GM21786 (cell line): ENCODE data around the gene GPX8.

Experiments used
- ATAC-seq: cut with Tn5 transposase; IDR thresholded peaks from one replicate; pipeline ENCODE4 v1.9.1; 2021; ENCODE audit not compliant: unreplicated experiment

GPX8 gene, protein sequence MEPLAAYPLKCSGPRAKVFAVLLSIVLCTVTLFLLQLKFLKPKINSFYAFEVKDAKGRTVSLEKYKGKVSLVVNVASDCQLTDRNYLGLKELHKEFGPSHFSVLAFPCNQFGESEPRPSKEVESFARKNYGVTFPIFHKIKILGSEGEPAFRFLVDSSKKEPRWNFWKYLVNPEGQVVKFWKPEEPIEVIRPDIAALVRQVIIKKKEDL

GRCh38 chr5:55159763-55160492, at the start of gene GPX8:
TSS of gene GPX8 (plus strand) at chr5:55160171. CDS start at chr5:55160193, 22 bp downstream.
- ATAC-seq: no peak

DNA sequence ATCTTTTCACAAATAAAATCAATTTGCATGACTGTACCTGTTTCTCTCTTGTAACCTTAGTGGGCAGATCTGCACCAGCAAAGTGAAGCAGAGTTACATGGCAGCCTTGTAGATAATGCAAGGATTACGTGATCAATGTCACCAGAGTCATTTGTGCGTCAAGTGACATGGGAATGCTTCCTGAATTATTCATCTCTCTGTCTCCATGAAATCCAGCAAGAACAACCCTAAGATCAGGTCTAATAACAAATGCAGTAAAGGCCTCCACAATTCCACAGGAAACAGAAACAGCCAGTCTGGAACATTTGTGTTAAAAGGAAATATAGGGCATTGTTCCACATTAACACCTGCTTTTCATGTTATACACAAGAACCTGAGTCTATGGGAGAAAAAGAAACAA, 49.8 kb upstream of the GPX8 start:
- ATAC-seq: no peak

DNA sequence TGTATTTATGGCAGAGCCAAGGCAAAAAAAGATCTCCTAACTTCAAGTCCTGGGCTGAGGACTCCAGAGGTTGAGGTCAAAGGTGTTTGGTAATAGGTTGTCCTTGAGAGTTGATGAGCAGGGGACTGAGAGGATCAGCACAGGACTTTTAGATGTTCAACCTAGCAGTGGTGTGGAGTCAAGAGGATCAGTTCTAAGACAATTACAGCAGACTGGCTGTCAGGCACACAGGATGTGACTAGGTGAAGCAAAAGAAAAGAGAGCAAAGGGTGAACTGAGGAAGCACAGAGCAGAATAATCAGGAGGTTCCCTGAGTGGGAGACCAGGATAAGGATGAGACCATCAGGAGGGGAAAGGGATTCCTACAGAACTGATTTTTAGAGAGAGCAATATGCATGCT, 46.6 kb upstream of the GPX8 start:
- ATAC-seq: no peak

GRCh38 chr5:55114061-55114460, 45.9 kb upstream of the GPX8 start:
- no peak for ATAC-seq

DNA sequence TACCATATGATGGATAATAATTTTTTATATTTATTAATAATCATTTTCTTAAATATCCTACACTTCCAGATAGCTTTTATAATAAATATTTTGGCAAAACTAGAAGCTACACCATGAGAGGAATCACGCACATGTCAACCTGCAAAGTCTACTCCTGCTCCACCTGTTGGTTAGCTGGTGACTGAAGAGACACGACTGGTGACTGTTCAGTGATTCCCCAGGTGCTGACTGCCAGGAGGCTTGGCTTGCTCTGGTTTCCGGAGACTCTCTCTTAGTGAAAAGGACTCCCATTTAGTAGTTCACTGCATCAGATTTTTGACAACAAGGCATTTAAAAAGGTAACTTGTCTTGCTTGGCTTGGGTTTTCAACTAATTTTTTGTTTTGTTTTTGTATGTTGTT, 36.6 kb upstream of the GPX8 start:
- ATAC-seq: no peak

DNA sequence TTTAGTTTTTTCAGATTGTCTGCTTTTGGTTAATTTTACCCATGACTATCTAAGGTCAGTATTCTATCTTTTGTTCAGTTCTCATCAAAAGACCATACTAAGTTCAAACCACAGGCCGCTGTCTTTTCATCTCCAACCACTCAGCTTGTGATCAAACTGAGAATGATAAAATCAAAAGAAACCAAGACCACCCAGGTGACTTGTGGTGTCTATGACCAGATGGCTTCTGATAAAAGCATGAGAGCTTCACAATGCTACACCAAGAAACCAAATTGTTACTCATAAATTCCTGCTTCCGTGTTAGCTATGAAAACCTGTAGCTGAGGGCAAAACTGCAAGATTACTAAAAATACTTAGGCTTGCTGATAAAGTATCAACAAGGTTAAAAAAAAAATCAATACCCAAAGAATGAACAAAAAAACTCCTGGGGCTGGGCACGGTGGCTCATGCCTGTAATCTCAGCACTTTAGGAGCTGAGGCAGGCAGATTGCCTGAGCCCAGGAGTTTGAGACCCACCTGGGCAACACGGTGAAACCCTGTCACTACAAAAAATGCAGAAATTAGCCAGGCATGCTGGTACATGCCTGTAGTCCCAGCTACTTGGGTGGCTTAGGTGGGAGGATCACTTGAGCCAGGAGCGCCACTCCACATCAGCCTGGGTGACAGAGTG, 25.8 kb upstream of the GPX8 start:
- ATAC-seq: no peak

GRCh38 chr5:55136521-55136920, 23.4 kb upstream of the GPX8 start:
- ATAC-seq: no peak

DNA sequence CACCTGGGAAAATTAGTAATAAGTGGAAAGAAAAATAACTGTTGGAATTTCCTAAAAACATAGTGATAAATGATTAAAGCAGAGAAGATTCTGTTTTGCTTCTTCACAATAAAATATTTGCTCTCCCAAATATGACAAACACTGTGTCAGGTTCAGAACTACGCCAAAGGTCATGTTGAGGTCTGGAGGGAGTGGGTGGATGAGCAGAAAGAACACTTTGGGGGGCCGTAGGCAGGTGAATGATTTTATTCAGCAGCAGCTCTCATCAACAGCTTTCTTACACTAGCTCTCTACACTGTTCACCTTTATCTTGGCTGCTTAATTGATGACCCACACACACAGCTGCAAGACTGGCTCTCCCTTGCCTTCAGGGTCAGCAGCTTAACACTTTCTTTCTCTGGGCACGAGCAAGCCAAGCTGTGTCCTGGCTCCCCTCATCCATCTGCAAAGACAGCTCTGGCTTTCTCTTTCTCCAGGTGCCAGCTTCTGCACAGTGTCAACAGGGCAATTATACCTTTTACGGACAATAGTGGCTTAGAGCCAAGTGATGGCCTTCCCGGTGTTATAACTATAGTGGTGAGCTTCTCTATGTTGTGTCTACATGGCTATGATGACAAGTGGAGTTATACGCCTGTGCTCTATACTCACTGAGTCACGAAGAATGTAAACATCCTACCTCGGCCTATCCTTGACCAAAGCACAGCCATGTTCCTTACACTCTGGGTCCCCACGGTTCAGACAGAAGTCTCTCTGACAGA, 18.9 kb upstream of the GPX8 start:
- ATAC-seq: no peak

- no peak for ATAC-seq
Observed at GRCh38 chr5:55141945-55142690, 17.9 kb upstream of the GPX8 start.

DNA sequence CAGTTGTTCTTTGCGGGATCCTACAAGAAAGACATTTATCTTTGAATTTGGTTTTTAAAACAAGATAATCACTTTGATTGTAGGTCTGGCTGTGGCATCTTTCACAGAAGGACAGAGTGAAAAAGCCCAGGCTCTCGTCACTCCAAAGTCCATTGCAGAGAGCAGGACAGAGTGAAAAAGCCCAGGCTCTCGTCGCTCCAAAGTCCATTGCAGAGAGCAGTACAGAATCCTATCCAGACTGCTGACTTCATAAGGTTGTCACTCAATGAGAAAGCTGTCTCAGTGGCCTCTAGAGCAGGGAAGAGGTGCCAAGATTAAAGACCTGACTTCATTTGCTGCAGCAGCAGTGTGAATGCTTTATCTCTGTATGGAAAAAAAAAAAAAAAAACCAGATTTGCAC, 16.3 kb upstream of the GPX8 start:
- no peak for ATAC-seq

- ATAC-seq: no peak
Observed at GRCh38 chr5:55146080-55146479, 13.9 kb upstream of the GPX8 start.

DNA sequence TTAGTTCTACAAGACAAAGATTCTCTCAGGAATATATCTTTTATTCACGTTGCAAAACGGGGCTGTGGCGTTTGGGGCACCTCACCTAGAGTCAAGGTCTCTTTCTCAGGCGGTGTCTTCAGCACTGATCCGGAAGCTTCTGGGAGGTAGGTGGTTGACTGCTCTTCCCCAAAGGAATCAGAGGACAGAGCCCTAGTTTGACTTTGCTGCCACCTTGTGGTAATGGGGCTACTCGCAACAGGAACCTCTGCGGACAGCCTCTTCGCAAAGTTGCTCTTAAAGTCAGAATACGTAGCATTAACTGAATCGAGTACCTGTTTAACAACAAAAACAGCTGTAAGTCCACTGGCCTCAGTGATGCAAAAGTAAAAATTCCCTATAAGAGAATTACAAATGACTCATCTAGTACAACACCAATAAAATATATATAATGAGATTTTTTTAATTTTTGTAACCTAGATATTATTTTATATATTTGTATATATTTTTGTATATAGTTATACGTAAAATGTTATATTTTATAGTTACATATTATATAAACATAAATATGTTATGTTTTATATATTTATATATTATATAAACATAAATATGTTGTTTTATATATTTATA, 13.3 kb upstream of the GPX8 start:
- peak; percentile 76 for ATAC-seq

DNA sequence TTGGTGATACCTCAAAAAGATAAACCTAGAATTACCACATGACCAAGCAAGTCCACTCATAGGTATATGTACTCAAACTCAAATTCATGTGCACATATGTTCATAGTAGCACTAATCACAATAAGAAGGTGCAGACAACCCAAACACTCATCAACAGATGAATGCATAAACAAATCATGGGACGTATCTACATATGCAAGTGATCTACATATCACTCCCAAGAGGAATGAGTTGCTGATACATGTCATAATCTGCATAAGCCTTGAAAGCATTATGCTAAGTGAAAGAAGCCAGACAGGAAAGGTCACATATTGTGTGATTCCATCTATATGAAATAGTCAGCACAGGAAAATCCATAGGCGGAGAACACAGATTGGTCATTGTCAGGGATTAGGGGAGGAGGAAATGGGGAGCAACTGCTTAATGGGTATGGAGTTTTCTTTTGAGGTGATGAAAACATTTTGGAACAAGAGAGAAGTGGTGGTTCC, 10.6 kb upstream of the GPX8 start:
- no peak for ATAC-seq

DNA sequence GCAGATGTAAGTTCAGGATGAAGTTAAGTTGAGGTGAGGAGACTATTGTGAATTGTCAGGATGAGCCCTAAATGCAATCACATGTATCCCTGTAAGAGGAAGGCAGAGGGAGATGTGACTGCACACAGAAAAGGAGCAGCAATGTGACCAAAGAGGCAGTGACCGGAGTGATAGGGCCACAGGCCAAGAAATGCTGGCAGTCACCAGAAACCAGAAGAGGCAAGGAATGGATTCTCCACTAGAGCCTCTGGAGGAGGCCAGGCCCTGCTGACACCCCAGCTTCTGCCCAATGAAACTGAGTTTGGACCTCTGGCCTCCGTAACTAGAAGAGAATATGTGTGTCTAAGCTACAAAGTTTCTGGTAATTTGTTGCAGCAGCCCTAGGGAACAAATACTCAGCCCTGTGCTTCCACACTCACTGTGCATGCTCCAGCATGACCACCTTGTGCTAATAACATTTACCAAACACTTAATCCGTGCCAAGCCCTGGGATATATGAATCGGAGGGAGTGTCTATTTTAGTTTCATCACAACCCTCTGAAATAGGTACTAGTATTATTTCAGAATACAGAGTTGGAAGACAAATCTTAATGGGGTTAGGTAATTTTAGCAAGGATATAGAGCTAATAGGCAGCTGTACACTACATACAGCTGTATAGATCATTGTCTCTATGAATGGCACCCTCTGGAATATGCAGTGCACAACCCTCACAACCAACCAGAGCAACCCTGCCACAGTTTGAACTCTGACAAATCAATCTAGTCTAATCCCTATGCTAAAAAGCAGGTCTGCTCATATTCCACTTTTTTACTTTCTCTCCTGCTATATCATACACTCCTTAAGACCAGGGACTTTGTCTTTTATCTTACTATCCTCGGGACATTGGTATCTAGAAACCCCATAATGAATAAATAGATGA, 7.8 kb upstream of the GPX8 start:
- no peak for ATAC-seq

DNA sequence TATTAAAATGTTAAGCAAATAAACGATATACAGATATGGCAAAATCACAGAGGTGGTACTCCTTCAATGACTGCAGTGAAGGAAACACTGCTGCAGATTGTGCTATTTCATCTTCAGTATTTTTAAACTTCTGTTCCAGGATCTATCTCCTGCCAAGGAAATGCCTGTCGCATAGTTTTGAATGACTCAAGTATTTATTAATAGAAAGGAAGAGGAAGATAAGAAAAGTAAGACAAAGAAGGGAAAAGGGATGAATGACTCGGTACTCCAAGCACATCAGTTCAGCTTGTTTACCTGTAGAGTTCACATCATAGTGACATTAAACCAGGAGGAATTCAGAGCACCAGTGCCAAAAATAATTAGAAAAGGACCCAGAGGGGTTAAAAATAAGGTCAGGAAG, 5.1 kb upstream of the GPX8 start:
- ATAC-seq: no peak

DNA sequence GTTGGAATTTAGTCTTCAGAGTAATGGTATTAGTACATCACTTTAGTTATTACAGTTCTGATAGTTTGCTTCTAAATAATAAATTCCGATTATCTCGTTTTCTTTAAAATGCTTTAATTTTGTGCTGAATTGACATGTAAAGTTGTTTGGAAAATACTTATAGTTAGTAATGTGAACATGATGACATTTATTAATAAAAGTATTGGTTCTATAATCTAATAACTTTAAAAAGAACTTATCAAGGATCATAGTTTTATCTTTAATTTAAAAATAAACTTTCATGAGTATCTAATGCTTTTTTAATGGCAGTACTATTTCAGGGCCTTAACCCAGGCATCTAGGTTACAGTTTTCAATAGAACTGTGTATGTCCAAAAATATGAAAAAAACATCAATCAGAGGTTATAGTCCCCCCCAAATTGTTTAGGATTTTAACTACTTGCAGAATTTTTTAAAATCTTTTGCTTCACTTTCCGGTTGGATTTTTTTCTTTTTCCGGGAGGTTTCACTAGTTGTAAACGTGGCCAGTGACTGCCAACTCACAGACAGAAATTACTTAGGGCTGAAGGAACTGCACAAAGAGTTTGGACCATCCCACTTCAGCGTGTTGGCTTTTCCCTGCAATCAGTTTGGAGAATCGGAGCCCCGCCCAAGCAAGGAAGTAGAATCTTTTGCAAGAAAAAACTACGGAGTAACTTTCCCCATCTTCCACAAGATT, 680 bp downstream of the GPX8 start:
- ATAC-seq: no peak

DNA sequence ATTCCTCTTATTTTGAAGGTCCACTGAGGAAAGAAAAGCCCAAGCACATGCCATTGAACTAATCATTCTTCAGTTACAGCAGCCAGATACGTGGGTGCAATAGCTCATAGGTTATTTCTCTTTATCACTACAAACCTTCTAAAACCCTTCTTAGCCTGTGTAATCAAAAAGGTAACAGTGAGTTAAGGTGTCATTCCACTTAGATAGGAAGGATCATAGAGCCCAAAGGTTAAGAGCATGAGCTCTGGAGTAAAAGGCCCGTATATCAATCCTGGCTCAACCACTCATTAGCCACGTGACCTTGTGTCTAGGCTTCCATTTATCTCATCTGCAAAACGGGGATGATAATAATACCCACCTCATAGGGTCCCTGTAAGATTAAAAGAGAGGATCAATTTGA, 2.7 kb downstream of the GPX8 start:
- no peak for ATAC-seq

GRCh38 chr5:55171471-55171870, 11.5 kb downstream of the GPX8 start:
- ATAC-seq: no peak
